ENCODE data around the gene JARID2.

DNA sequence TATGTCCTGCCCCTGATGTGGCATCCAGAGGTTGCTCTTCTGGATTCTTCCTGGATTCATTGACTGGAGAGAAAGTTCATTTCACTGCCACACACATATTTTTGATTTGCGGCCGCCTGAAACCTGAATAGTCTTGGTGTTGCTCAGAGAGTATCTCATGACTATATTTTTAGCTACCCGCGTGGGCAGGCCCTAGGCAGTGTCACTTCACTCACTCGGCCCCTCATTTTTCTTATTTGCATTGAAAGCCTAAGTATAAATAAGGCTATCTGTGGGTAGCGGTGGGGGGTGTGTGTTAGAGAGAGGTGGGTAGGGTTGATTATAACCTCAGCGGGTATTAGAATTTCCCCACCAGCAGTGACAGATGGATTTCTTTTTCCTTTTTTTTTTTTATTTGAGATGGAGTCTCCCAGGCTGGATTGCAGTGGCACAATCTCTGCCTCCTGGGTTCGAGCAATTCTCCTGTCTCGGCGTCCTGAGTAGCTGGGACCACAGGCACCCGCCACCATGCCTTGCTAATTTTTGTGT, 113.5 kb downstream of the JARID2 start:
- TF ChIP-seq, protein P1, sequence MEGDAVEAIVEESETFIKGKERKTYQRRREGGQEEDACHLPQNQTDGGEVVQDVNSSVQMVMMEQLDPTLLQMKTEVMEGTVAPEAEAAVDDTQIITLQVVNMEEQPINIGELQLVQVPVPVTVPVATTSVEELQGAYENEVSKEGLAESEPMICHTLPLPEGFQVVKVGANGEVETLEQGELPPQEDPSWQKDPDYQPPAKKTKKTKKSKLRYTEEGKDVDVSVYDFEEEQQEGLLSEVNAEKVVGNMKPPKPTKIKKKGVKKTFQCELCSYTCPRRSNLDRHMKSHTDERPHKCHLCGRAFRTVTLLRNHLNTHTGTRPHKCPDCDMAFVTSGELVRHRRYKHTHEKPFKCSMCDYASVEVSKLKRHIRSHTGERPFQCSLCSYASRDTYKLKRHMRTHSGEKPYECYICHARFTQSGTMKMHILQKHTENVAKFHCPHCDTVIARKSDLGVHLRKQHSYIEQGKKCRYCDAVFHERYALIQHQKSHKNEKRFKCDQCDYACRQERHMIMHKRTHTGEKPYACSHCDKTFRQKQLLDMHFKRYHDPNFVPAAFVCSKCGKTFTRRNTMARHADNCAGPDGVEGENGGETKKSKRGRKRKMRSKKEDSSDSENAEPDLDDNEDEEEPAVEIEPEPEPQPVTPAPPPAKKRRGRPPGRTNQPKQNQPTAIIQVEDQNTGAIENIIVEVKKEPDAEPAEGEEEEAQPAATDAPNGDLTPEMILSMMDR (IDR thresholded peaks at IDR 0.05), result no peak
- TF ChIP-seq POLR2A (IDR thresholded peaks at IDR 0.05), result no peak

Data from testis (tissue), 2 donors.